GM12801 (cell line): Measurements from ENCODE around the gene MYD88.

Source experiments
- TF ChIP-seq, protein P1 (sequence below): IDR thresholded peaks from one replicate; pipeline ENCODE4 v1.5.1; 2011; ENCODE audit warnings: control low read depth; ENCODE audit not compliant: insufficient read length; ENCODE audit errors: extremely low read depth

The MYD88 gene

DNA sequence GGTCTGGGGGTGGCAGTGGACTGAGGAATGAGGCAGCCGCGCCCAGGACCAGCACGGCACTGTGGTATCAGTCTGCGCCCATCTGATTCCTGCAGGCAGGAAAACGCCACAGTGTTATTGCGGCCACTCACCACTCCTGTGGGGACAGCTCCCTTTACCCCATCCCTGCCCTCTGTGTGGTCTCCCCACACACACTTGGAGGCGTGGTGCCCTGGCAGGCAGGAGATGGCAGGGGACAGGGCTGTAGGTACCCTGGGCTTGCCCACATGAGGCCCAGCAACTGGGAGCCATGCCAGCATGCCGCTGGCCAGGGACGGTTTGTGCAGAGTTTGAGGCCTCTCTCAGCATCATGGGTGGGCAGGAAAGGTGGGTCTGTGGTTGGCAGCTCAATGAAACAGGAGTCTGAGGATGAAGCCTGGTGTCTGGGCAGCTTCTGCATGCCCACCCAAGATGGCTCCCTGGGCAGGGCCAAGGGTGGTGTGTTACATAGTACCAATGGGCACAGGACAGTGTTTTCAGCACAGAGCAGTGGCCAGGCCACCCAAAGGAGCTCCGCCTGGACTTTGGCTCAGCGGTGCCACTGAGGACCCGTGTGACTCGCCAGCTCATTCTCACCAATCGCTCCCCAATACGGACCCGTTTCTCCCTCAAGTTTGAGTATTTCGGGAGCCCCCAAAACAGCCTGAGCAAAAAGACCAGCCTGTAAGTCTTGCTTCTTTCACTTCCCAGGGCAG, 28.7 kb upstream of the MYD88 start:
- TF ChIP-seq, protein P1, sequence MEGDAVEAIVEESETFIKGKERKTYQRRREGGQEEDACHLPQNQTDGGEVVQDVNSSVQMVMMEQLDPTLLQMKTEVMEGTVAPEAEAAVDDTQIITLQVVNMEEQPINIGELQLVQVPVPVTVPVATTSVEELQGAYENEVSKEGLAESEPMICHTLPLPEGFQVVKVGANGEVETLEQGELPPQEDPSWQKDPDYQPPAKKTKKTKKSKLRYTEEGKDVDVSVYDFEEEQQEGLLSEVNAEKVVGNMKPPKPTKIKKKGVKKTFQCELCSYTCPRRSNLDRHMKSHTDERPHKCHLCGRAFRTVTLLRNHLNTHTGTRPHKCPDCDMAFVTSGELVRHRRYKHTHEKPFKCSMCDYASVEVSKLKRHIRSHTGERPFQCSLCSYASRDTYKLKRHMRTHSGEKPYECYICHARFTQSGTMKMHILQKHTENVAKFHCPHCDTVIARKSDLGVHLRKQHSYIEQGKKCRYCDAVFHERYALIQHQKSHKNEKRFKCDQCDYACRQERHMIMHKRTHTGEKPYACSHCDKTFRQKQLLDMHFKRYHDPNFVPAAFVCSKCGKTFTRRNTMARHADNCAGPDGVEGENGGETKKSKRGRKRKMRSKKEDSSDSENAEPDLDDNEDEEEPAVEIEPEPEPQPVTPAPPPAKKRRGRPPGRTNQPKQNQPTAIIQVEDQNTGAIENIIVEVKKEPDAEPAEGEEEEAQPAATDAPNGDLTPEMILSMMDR, result no peak

DNA sequence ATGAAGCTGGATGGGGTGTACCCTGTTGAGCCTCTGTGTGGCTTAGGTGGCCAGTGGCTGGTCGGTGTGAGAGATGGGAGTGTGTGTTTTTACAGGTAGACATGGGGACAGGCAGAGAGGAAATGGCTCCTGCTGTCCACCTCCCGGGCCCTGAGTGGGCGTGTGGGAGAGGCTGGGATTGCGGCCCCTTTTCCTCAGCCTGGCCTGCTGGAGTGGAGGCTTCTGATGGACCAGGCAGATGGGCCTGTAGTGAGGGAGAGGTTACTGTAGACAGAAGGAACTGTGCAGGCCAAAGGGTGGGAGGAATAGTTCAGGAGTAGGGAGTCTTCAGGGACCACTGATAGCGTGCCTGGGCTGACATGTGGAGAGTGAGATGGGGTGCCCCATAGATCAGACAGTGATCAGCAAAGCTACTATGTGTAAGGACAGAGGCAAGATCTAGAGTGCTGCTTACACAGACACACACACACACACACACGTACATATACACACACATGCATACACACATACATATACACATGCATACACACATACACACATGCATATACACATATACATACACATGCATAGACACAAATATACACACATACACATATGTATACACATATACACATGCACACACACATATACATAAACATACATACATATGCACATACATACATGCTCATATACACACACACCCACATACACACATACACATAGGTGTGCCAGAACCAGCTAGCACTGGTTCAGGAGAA, 28.0 kb upstream of the MYD88 start:
- TF ChIP-seq, protein P1, result no peak

DNA sequence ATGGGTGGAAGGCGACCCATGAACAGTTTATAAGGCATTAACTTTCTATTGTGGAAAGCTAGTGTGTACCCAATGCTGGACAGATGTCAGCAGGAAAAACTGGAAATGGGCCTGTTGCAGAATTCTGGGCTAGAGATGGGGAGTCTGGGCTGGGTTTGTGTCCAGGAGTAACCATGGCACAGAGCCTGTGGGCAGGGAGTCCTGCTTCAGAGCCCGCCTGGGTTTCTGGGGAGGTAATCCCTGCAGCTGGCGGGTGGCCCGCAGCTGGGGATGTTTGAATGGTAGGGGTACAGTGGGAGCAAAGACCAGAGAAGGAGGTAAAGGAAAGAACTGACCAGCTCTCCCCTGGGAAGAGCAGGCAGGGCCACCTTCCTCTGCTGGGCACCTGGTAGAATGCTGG, 27.3 kb upstream of the MYD88 start:
- TF ChIP-seq, protein P1, result no peak

DNA sequence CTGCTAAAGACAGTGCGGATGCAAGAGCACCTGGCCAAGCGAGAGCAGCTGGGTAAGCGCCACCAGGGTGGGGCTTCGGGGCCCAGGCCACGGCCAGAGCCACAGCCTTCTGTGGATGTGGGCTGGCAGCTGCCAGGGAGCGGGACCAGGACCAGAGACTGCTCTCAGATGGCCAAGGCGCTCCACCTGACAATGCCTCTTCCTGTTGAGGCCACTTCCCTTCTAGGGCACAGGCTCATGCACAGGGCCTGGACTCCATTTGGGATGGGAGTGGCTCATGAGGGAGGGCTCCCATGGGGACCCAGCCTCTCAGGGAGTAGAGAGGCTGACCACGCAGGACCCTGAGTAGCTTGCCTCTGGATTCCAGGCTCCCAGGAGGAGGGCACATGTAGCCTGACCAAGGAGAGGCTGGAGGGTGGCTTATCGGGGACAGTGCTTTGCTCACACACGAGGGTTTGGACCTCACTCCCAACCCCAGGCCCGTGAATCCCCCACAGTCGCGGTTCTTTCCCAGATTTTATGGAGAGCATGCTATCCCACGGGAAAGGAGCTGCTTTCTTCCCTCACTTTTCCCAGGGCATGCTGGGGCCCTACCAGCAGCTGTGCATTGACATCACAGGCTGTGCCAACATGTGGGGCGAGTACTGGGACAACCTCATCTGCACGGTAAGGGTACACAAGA, 26.6 kb upstream of the MYD88 start:
- TF ChIP-seq, protein P1, result no peak

DNA sequence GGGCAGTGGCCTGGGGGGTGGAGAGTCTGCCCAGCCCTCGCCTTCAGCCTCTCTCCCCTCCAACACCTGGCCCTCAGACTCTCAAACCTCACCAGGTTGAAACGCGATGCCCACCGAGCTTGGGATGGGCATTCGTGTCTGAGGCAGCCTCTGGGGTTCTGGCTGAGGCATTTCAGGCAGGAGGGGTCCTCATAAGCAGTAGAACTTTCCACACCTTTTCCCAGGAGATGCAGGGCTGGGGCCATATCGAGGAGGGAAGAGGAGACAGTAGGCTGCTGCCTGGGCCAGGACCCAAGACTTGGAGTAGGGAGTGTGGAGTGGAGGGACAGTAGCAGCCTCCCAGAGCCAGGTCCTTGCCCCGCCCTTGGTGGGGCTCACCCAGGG, 26.1 kb upstream of the MYD88 start:
- TF ChIP-seq, protein P1, result no peak

DNA sequence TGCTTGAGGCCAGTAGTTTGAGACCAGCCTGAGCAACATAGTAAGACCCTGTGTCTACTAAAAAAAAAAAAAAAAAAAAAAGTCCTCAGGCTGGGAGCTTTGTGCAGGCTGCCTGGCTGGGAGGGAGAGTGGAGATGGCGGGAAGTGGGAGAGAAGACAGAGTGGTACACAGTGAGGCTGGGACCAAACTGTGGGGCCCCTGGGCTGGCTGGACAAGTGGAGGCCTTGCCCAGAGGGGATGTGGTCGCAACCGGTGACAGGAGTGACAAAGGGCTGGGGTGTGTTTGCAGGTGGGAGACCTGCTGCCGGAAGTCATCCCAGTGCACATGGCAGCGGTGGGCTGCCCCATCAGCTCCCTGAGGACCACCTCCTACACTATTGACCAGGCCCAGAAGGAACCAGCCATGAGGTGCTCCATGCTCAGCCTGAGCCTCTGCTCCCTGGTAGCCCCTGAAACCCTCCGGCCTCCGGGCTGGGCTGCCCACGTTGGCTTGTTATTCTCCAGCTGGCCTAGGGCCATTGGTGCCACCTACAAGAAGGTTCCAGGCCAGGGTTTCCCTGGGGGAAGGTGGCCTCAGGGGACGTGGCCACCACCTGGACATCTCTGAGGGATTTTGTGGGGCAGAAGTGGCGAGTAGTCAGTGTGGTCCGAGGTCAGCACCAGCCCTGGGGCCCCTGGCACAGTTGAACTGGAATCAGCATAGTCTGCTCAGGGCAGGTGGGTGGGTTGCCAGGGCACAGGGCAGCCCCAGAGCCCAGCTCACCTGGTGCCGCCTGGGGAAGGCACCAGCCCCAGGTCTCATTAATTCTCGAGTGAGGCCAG, 24.2 kb upstream of the MYD88 start:
- TF ChIP-seq, protein P1, result no peak
